HG03066 (cell line): ENCODE results near the gene GPHN.
A peak's percentile ranks its signal among the peaks of the same experiment; 100 is the strongest.
"Not testable (repeated sequence)": the region's sequence is repeated elsewhere in the genome, so short reads cannot be mapped to it uniquely, and the experiment has no call there.

ENCODE experiments used
- ATAC-seq: cut with Tn5 transposase; IDR thresholded peaks from one replicate; pipeline ENCODE4 v1.9.1; 2021; ENCODE audit warnings: low read depth; ENCODE audit not compliant: unreplicated experiment

Gene GPHN

GRCh38 chr14:66498311-66498710 is 9.6 kb upstream of the GPHN start:
- no peak for ATAC-seq

- no peak for ATAC-seq
Observed at GRCh38 chr14:66501592-66501991, 6.4 kb upstream of the GPHN start.

- not testable (repeated sequence) for ATAC-seq
Observed at GRCh38 chr14:66502836-66503235, 5.1 kb upstream of the GPHN start.

- ATAC-seq, result no peak
Observed at GRCh38 chr14:66503532-66503931, 4.4 kb upstream of the GPHN start.

GRCh38 chr14:66507181-66507721 is 696 bp upstream of the GPHN start:
- peak; percentile 16 for ATAC-seq

GRCh38 chr14:66508547-66508845 is 549 bp downstream of the GPHN start:
- peak; percentile 2 for ATAC-seq

- peak; percentile 30 for ATAC-seq
Observed at GRCh38 chr14:66508846-66509621, 1.1 kb downstream of the GPHN start.

GRCh38 chr14:66509874-66510273 is 1.9 kb downstream of the GPHN start:
- ATAC-seq, result no peak

- ATAC-seq, result no peak
Observed at GRCh38 chr14:66511849-66512248, 3.9 kb downstream of the GPHN start.

- ATAC-seq, result no peak
Observed at GRCh38 chr14:66514213-66514612, 6.3 kb downstream of the GPHN start.

GRCh38 chr14:66530526-66530925 is 22.6 kb downstream of the GPHN start:
- no peak for ATAC-seq

GRCh38 chr14:66539034-66539433 is 31.1 kb downstream of the GPHN start:
- no peak for ATAC-seq

GRCh38 chr14:66540038-66540437 is 32.1 kb downstream of the GPHN start:
- no peak for ATAC-seq

- ATAC-seq, result no peak
Observed at GRCh38 chr14:66541627-66542026, 33.7 kb downstream of the GPHN start.

- ATAC-seq, result no peak
Observed at GRCh38 chr14:66543996-66544395, 36.0 kb downstream of the GPHN start.

- ATAC-seq, result not testable (repeated sequence)
Observed at GRCh38 chr14:66545191-66545590, 37.2 kb downstream of the GPHN start.

GRCh38 chr14:66545751-66546150 is 37.8 kb downstream of the GPHN start:
- not testable (repeated sequence) for ATAC-seq

- ATAC-seq, result no peak
Observed at GRCh38 chr14:66563731-66564130, 55.8 kb downstream of the GPHN start.

GRCh38 chr14:66568220-66568619 is 60.3 kb downstream of the GPHN start:
- ATAC-seq, result no peak

GRCh38 chr14:66572826-66573225 is 64.9 kb downstream of the GPHN start:
- no peak for ATAC-seq

GRCh38 chr14:66575014-66575413 is 67.1 kb downstream of the GPHN start:
- no peak for ATAC-seq

GRCh38 chr14:66575939-66576338 is 68.0 kb downstream of the GPHN start:
- no peak for ATAC-seq

- not testable (repeated sequence) for ATAC-seq
Observed at GRCh38 chr14:66587753-66588152, 79.8 kb downstream of the GPHN start.
